VCaP (cell line): Measurements from ENCODE around the gene MTR.
A peak's percentile ranks its signal among the peaks of the same experiment; 100 is the strongest.
"Not testable (repeated sequence)": the region's sequence is repeated elsewhere in the genome, so short reads cannot be mapped to it uniquely, and the experiment has no call there.

ENCODE experiments used
- H3K27ac ChIP-seq: fragments of 450-650 bp; 2 replicates; pipeline ENCODE4 v1.5.1; 2017
- TF ChIP-seq, protein P1 (sequence below): fragments of 450-650 bp; conservative IDR thresholded peaks from 2 replicates; pipeline ENCODE4 v1.5.1; 2017; ENCODE audit warnings: mild to moderate bottlenecking, moderate library complexity

MTR gene

DNA sequence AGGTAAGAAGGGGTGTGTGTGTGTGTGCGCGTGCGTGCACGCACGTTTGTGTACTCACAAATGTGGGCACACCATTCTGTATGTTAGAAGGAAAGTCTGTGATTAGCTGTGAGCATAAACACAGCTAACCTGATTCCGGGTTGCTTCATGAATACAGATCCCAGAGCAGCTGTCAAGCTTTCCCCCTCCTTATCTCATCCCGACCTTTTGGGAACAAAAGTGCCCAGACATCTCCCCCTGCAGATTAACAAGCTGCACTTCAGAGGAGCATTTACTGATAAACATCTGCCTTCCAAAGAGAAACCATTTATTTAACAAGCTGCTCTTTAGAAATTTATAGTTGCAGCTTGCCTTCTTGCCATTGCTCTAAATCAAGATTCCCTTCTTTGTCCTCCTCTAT is 112.1 kb downstream of the MTR start:
- no peak overlapping the region for H3K27ac ChIP-seq
- TF ChIP-seq, protein P1, sequence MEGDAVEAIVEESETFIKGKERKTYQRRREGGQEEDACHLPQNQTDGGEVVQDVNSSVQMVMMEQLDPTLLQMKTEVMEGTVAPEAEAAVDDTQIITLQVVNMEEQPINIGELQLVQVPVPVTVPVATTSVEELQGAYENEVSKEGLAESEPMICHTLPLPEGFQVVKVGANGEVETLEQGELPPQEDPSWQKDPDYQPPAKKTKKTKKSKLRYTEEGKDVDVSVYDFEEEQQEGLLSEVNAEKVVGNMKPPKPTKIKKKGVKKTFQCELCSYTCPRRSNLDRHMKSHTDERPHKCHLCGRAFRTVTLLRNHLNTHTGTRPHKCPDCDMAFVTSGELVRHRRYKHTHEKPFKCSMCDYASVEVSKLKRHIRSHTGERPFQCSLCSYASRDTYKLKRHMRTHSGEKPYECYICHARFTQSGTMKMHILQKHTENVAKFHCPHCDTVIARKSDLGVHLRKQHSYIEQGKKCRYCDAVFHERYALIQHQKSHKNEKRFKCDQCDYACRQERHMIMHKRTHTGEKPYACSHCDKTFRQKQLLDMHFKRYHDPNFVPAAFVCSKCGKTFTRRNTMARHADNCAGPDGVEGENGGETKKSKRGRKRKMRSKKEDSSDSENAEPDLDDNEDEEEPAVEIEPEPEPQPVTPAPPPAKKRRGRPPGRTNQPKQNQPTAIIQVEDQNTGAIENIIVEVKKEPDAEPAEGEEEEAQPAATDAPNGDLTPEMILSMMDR: peak; percentile 19; the same call in 1 of the 2 replicates

DNA sequence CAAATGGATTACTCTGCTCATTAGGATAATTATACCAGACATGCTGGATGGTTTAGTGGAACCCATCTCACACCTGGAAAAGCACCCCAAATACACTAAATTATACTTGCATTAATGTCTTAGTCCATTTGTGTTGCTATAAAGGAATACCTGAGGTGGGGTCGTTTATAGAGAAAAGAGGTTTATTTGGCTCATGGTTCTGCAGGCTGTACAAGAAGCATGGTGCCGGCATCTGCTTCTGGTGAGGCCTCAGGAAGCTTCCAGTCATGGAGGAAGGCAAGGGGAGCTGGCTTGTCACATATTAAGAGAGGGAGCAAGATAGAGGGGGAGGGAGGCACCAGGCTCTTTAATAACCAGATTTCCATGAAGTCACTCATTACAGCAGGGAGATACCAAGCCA is 113.6 kb downstream of the MTR start:
- no peak overlapping the region for H3K27ac ChIP-seq
- TF ChIP-seq, protein P1: no peak

DNA sequence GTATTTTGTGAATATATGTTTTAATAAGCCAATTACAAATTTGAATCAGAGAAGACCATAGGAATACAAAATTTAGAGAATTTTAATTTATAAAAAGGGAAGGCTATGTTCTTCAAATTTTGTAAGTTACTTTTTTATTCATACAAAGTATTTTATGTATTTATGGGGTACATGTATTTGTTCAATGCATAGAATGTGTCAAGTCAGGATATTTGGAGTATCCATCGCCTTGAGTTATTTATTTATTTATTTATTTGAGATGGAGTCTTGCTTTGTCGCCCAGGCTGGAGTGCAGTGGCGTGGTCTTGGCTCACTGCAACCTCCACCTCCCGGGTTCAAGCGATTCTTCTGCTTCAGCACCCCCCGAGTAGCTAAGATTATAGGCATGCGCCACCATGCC is 116.0 kb downstream of the MTR start:
- H3K27ac ChIP-seq: not testable (repeated sequence)

DNA sequence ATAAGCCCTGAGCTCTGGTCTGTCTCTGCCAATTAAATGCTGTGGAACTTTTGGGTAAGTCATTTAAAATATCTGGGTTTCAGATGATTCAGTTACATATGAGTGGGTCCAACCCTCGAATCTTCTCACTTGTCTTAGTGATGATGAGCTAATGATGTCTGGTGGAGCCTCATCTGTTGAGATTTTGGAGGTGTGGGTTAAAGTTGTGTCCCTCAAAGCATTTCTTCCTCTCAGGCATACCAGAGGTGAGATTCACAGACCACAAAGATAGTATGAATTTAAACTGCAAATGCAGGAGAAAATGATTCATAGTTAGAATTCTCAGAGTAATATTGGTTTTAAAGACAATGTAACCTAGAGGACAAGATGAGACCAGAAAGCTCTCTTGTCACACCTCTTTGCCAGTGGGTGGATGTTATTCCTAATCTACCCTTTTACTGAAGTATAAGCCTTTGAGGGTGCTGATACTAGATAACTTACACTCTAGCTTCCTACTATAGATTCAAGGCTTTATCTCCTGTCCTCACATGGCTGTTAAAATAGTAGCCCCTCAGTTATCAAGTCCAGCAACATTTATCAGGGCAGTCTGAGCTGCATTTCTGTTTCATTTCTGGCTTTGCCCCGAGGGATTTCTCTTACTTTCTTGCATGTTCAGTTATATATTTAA is 118.4 kb downstream of the MTR start:
- TF ChIP-seq, protein P1: no peak
- no peak overlapping the region for H3K27ac ChIP-seq

DNA sequence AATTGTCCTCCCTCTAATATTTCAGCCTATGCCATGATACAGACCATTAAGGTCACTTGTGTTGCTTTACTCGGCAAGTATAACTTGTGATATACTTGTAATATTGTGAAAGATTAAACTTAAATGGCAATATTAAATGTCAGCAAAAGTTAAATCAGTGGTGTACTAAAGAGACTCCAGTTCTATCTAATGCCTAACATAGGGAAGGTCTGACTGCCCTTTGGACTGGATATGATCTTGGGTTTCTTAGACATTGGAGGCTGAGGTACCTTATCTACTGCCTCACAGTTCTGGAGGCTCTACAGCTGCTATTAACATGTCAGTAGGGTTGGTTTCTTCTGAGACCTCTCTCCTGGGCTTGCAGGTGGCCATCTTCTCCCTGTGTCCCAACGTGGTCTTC is 119.3 kb downstream of the MTR start:
- TF ChIP-seq, protein P1: no peak

DNA sequence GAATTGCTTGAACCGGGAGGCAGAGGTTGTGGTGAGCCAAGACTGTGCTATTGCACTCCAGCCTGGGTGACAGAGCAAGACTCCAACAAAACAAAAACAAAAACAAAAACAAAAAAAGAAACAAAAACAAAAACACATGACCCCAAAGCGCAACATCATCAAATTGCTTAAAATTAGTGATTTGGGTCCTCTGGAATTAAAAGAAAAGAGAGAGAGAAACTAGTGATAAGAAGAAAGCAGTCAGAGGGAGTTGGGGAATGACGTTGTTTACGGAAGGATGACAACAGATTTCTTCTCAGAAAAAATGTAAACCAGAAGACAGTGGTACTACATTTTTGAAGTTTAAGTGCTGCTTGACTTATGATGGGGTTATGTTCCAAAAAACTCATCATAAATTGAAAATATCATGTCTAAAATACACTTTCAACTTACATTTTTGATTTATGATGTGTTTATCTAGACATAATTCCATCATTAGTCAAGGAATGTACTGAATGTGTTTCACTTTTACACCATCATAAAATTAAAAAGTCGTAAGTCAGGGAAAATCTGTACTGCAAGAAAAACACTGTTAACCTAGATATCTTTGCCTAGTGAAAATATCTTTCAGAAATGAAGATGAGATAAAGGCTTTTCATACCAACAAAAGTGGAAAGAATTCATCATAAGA is 121.2 kb downstream of the MTR start:
- TF ChIP-seq, protein P1: no peak

More for the DNA sequence above, 119.3 kb downstream of the MTR start:
- H3K27ac ChIP-seq: no peak overlapping the region

DNA sequence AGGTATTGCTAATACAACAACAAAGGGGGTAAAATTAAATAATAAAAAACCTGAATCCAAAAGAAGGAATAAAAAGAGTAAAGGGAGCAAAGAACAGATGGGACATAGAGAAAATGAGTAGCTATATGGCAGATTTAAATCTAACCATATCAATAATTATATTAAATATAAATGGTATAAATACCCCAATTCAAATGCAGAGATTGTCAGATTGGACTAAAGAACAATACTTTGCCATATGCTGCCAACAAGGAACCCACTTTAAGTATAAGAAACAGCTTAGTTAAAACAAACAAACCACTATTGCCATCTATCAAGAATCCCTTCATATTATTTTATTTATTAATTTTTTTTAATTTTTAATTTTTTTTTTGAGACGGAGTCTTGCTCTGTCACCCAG is 122.4 kb downstream of the MTR start:
- TF ChIP-seq, protein P1: no peak
- no peak overlapping the region for H3K27ac ChIP-seq

More for the DNA sequence above, 121.2 kb downstream of the MTR start:
- H3K27ac ChIP-seq: no peak overlapping the region

DNA sequence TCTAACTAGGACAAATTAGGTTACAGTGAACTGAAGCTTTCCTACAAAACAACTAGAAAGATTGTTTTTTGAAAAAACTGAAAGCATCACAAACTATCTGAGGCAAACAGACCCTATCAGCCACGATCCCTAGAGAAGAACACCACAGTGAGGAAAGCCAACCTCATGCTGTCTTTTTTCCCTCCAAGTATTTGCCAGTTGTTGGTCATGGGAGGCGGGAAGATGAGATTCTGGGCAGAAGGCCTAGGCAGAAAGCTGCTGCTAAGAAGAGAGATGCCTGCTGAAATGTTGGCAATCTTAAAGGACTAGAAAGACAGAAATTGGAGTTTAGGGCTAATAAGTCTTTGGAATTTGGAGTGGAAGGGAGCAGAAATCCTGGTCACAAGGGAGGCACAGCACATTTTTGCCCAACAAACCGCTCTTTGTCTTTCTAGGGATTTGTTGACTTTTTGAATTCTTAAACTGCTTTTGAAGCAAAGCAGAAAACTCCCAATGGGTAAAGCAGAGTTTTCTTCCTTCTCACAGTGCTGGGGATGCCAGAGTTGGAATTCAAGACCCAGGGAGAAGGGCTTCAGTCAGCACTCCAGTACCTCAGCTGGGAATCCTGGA is 125.3 kb downstream of the MTR start:
- TF ChIP-seq, protein P1: no peak
- H3K27ac ChIP-seq: no peak overlapping the region
